Body of pancreas (tissue), 4 donors: Measurements from ENCODE around the gene CEND1.

Source experiments
- POLR2A ChIP-seq, 3 donors: fragments of 450-650 bp; IDR thresholded peaks; one replicate each; pipeline ENCODE4 v1.6.1; 2016; ENCODE audit warnings: antibody characterized with exemption in 3 of 3, mild to moderate bottlenecking in 2 of 3
- TF ChIP-seq, protein P1 (sequence below), 7 experiments: fragments of 450-650 bp in 4 of 7; fragments of 200-600 bp in 3 of 7; sonication (generic) in 3 of 7; IDR thresholded peaks; one replicate each; pipeline ENCODE4 v1.5.1; 2016 to 2019; ENCODE audit warnings: antibody characterized with exemption in 7 of 7

DNA sequence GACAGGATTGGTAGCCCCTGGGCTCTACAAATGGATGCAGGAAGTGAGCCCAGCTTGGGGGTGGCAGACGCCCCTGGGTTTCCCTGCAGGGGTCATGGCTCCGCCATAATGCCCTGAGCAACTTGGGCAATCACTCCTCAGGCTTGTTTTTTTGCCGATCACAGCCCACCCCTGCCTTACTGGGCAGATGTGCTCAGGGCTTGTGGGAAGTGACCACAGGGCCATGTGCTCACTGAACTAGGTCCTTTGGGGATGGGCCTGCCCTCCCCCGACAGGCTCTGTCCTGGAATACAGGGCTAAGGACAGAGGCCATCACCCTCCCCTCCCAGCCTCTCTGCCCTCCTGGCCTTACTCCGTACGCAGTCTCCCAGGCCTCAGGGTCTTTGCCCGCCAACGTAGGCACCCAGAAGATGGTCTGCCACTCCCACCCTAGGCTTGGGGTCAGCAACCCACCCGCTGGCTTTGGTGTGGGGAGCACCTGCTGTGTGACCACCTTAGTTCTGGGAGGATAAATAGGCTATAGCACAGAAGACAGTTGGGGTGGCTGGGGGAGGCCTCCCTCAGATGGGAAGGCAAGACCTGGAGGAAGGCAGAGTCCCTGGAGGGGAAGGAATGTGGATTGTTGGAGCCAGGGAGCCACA lies 23.7 kb upstream of the CEND1 start:
- TF ChIP-seq, protein P1, sequence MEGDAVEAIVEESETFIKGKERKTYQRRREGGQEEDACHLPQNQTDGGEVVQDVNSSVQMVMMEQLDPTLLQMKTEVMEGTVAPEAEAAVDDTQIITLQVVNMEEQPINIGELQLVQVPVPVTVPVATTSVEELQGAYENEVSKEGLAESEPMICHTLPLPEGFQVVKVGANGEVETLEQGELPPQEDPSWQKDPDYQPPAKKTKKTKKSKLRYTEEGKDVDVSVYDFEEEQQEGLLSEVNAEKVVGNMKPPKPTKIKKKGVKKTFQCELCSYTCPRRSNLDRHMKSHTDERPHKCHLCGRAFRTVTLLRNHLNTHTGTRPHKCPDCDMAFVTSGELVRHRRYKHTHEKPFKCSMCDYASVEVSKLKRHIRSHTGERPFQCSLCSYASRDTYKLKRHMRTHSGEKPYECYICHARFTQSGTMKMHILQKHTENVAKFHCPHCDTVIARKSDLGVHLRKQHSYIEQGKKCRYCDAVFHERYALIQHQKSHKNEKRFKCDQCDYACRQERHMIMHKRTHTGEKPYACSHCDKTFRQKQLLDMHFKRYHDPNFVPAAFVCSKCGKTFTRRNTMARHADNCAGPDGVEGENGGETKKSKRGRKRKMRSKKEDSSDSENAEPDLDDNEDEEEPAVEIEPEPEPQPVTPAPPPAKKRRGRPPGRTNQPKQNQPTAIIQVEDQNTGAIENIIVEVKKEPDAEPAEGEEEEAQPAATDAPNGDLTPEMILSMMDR (IDR thresholded peaks at IDR 0.05): no peak
- no peak for TF ChIP-seq POLR2A (IDR thresholded peaks at IDR 0.05)
